OCI-LY3 (cell line): ENCODE data around the gene IRX4.
"Not testable (repeated sequence)": the region's sequence is repeated elsewhere in the genome, so short reads cannot be mapped to it uniquely, and the experiment has no call there.

ENCODE experiments used
- H2AFZ ChIP-seq: fragments of 200-600, 300-600 bp; shearing (Covaris generic); 2 replicates; pipeline ENCODE4 v1.6.0; 2014; ENCODE audit warnings: antibody characterized with exemption, low read depth, low read length
- H3K27ac ChIP-seq: fragments of 200-600, 300-600 bp; sonication (generic); 2 replicates; pipeline ENCODE4 v1.5.1; 2014; ENCODE audit warnings: mild to moderate bottlenecking, low read length, moderate library complexity, mixed read lengths
- H3K27me3 ChIP-seq: fragments of 200-600, 300-600 bp; sonication (generic); 2 replicates; pipeline ENCODE4 v1.6.1; 2014; ENCODE audit warnings: low read depth, low read length, mixed read lengths
- H3K36me3 ChIP-seq: fragments of 200-600, 300-600 bp; sonication (generic); replicated peaks from 2 replicates; pipeline ENCODE3; 2014; ENCODE audit warnings: low read depth, low read length, mixed read lengths
- H3K4me1 ChIP-seq: fragments of 300-600, 200-600 bp; sonication (generic); 2 replicates; pipeline ENCODE4 v1.6.1; 2014; ENCODE audit warnings: low read length, mixed read lengths
- H3K4me2 ChIP-seq: fragments of 200-600, 300-600 bp; sonication (generic); 2 replicates; pipeline ENCODE4 v1.6.1; 2014; ENCODE audit warnings: low read length, mixed read lengths
- H3K4me3 ChIP-seq: fragments of 300-600, 200-600 bp; sonication (generic); 2 replicates; pipeline ENCODE4 v1.5.1; 2014; ENCODE audit warnings: antibody characterized with exemption, mild to moderate bottlenecking, low read length, moderate library complexity
- H3K79me2 ChIP-seq: fragments of 300-600, 200-600 bp; shearing (Covaris generic); 2 replicates; pipeline ENCODE4 v1.6.1; 2014; ENCODE audit warnings: mild to moderate bottlenecking, low read length, mixed read lengths
- H3K9ac ChIP-seq: fragments of 300-600, 200-600 bp; shearing (Covaris generic); 2 replicates; pipeline ENCODE4 v1.6.0; 2014; ENCODE audit warnings: mild to moderate bottlenecking, low read length, moderate library complexity
- H3K9me3 ChIP-seq: fragments of 200-600, 300-600 bp; shearing (Covaris generic); 2 replicates; pipeline ENCODE4 v1.6.1; 2014; ENCODE audit warnings: low read length, mixed read lengths; ENCODE audit not compliant: insufficient read depth
- H4K20me1 ChIP-seq: fragments of 200-600, 300-600 bp; sonication (generic); 2 replicates; pipeline ENCODE4 v1.6.1; 2016; ENCODE audit warnings: low read length, mixed read lengths; ENCODE audit not compliant: insufficient read depth
- EZH2phosphoT487 ChIP-seq: fragments of 200-600 bp; shearing (Covaris generic); IDR thresholded peaks from 2 replicates; pipeline ENCODE4 v1.6.1; 2018; ENCODE audit warnings: antibody characterized with exemption, mixed run types, low read depth
- TF ChIP-seq, protein P1 (sequence below): fragments of 200-600, 300-600 bp; sonication (generic); IDR thresholded peaks from 2 replicates; pipeline ENCODE4 v1.5.1; 2014; ENCODE audit warnings: antibody characterized with exemption, low read length, low read depth

Gene IRX4

DNA sequence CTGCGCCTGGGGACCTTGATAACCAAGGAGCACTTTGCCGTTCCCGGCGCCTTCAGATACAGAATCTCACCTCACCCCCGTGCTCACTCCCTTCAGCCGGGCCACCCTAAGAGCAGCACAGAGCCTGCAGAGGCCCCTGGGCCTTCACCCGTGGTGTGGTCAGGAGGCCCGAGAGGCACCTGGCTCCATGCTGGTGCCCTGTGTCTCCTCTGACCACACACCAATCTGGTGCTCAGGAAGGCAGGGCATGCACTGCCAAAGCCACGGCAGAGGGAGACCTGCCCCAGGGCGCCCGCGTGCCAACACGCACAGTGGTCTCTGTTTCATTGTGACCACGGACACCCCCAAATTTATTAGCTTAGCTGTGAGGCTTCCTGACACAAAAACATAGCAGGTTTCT lies 11.3 kb downstream of the IRX4 start:
- no peak overlapping the region for H3K4me2 ChIP-seq
- no peak overlapping the region for H3K27ac ChIP-seq
- H3K27me3 ChIP-seq = no peaks in the 10 kb centered on the region
- H3K4me3 ChIP-seq = no peak overlapping the region
- H3K9ac ChIP-seq = no peak overlapping the region
- H3K4me1 ChIP-seq = no peaks in the 10 kb centered on the region
- TF ChIP-seq, protein P1, sequence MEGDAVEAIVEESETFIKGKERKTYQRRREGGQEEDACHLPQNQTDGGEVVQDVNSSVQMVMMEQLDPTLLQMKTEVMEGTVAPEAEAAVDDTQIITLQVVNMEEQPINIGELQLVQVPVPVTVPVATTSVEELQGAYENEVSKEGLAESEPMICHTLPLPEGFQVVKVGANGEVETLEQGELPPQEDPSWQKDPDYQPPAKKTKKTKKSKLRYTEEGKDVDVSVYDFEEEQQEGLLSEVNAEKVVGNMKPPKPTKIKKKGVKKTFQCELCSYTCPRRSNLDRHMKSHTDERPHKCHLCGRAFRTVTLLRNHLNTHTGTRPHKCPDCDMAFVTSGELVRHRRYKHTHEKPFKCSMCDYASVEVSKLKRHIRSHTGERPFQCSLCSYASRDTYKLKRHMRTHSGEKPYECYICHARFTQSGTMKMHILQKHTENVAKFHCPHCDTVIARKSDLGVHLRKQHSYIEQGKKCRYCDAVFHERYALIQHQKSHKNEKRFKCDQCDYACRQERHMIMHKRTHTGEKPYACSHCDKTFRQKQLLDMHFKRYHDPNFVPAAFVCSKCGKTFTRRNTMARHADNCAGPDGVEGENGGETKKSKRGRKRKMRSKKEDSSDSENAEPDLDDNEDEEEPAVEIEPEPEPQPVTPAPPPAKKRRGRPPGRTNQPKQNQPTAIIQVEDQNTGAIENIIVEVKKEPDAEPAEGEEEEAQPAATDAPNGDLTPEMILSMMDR = no peak
- no peak for TF ChIP-seq EZH2phosphoT487
- no peaks in the 10 kb centered on the region for H4K20me1 ChIP-seq
- H3K36me3 ChIP-seq = no peaks in the 10 kb centered on the region
- no peaks in the 10 kb centered on the region for H3K79me2 ChIP-seq
- no peaks in the 10 kb centered on the region for H3K9me3 ChIP-seq
- no peak overlapping the region for H2AFZ ChIP-seq

DNA sequence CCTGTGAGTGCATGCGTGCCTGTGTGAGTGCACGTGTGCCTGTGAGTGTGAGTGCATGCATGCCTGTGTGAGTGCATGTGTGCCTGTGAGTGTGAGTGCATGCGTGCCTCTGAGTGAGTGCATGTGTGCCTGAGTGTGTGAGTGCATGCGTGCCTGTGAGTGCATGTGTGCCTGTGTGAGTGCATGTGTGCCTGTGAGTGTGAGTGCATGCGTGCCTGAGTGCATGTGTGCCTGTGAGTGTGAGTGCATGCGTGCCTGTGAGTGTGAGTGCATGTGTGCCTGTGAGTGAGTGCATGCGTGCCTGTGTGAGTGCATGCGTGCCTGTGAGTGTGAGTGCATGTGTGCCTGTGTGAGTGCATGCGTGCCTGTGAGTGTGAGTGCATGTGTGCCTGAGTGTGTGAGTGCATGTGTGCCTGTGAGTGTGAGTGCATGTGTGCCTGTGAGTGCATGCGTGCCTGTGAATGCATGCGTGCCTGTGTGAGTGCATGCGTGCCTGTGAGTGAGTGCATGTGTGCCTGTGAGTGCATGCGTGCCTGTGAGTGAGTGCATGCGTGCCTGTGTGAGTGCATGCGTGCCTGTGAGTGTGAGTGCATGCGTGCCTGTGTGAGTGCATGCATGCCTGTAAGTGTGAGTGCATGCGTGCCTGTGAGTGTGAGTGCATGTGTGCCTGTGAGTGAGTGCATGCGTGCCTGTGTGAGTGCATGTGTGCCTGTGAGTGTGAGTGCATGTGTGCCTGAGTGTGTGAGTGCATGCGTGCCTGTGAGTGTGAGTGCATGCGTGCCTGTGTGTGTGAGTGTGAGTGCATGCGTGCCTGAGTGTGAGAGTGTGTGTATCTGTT lies 12.1 kb downstream of the IRX4 start:
- H2AFZ ChIP-seq, H3K4me3 ChIP-seq, H3K79me2 ChIP-seq, H4K20me1 ChIP-seq, H3K9me3 ChIP-seq, H3K36me3 ChIP-seq, H3K27me3 ChIP-seq, H3K4me1 ChIP-seq, H3K27ac ChIP-seq, H3K4me2 ChIP-seq, H3K9ac ChIP-seq: not testable (repeated sequence)

DNA sequence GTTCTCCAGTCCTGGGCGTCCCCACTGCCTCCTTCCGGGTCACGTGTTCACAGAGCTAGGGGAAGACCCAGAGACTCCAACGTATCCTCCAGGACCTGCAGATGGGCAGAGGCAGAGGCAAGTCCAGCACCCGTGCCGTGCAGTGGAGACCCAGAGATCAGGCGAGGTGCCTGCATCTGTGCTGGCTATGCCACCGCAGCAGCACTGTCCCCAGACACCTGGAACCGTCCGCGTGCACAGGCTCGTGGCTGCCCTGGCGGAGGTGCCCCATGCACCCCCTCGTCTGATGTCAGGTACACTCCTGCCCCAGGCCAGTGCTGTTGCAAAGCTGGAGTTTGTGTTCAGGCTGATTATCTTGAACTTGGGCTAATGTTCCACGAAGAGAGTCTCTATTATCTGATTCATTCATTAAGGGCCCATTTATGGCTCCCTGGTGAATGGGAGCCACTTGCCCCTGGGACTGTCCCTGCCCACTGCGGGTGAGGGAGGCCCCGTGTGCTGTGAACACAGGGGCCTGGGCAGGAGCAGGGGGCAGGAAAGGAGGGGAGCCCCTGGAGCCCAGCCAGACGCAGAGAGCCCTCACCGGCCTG lies 13.7 kb downstream of the IRX4 start:
- H3K27ac ChIP-seq = no peak overlapping the region
- TF ChIP-seq, protein P1 = no peak
- no peak for TF ChIP-seq EZH2phosphoT487
- no peak overlapping the region for H3K4me2 ChIP-seq
- no peaks in the 10 kb centered on the region for H3K4me1 ChIP-seq
- no peaks in the 10 kb centered on the region for H3K27me3 ChIP-seq
- H3K36me3 ChIP-seq = no peaks in the 10 kb centered on the region
- no peaks in the 10 kb centered on the region for H3K79me2 ChIP-seq
- no peak overlapping the region for H3K9ac ChIP-seq
- no peak overlapping the region for H2AFZ ChIP-seq
- H3K4me3 ChIP-seq = no peak overlapping the region
- H3K9me3 ChIP-seq = no peaks in the 10 kb centered on the region
- H4K20me1 ChIP-seq = no peaks in the 10 kb centered on the region

DNA sequence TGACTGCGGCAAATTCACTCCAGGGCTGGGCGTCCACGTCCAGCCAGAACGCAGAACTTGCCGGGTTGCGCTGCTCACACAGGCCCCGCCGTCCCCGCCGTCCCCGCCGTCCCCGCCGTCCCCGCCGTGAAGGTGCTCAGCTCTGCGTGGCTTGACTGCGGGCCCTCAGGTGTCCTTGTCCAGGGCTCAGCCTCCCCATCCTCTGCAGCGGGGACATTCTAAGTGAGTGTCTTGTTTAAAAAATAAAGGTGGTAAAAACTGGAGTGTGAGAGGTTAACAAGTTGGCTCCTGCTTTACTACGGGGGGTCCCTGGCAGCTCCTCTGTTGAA lies 14.9 kb downstream of the IRX4 start:
- Histone ChIP-seq H3K9me3 (no peaks in the 10 kb centered on the region), H4K20me1 (no peaks in the 10 kb centered on the region), H3K27ac (no peak overlapping the region), H3K79me2 (no peaks in the 10 kb centered on the region), H3K9ac (no peak overlapping the region), H3K27me3 (no peaks in the 10 kb centered on the region), H3K36me3 (no peaks in the 10 kb centered on the region), H2AFZ (no peak overlapping the region), H3K4me1 (no peaks in the 10 kb centered on the region), H3K4me3 (no peak overlapping the region), H3K4me2 (no peak overlapping the region)
- no peak for TF ChIP-seq EZH2phosphoT487
- TF ChIP-seq, protein P1 = no peak
